Measurements from ENCODE around the gene PCDH9.

- TF ChIP-seq SP2 (CRISPR knock-in tag; IDR thresholded peaks at IDR 0.05) (no peak), NCOR1 (IDR thresholded peaks at IDR 0.05; ENCODE audit: borderline replicate concordance, low read length) (no peak), MZF1 (CRISPR knock-in tag; IDR thresholded peaks at IDR 0.05; ENCODE audit: borderline replicate concordance) (no peak), ZNF646 (CRISPR knock-in tag; IDR thresholded peaks at IDR 0.05) (no peak)
Observed at GRCh38 chr13:66826398-66826797, 403.7 kb downstream of the PCDH9 start.
